Measurements from ENCODE around the gene SWAP70.
"Not testable (repeated sequence)": the region's sequence is repeated elsewhere in the genome, so short reads cannot be mapped to it uniquely, and the experiment has no call there.

SWAP70 gene

GRCh38 chr11:9692691-9693090 is 28.8 kb downstream of the SWAP70 start:
- DNase-seq (ENCODE audit: low read depth): no peak

- no peak for DNase-seq (ENCODE audit: low read depth)
These were observed 30.1 kb downstream of the SWAP70 start for GRCh38 chr11:9693801-9694553.

- DNase-seq (ENCODE audit: low read depth): not testable (repeated sequence)
These were observed 31.4 kb downstream of the SWAP70 start for GRCh38 chr11:9695228-9695627.

- no peak for DNase-seq (ENCODE audit: low read depth)
These were observed 33.9 kb downstream of the SWAP70 start for GRCh38 chr11:9697766-9698165.

DNA sequence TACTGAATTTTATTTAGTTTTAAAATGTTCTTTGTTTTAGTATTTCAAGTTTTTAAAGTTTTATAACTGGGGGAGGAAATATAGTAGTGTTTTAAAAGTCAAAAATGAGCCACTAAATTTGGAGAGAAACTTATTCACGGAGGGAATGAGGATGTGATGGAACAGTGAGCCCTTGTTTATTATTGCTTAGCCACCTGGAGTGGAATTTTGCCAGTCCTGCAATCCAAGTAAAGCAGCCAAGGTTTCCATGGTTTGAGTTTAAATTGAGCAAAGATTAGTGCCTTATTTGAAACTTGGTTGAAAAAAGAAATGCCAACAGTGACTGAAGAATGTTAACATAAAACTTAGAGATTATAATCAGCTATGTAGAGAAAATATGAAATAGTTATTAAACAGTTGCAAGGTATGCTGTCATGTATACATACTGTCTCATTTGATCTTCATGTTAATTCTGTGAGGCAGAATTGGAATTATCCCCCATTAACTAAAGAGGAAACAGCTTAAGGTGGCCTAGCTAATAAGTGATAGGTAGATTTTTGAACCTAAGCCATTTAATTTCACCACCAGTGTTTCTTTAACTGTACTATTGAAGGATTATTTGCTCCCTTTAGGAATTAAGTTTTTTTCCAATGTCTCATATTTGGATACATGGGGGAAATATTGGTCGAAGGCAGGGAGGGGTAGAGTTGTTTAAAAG is 36.4 kb downstream of the SWAP70 start:
- DNase-seq (ENCODE audit: low read depth): no peak

- DNase-seq (ENCODE audit: low read depth): no peak
These were observed 37.9 kb downstream of the SWAP70 start for GRCh38 chr11:9701799-9702198.

DNA sequence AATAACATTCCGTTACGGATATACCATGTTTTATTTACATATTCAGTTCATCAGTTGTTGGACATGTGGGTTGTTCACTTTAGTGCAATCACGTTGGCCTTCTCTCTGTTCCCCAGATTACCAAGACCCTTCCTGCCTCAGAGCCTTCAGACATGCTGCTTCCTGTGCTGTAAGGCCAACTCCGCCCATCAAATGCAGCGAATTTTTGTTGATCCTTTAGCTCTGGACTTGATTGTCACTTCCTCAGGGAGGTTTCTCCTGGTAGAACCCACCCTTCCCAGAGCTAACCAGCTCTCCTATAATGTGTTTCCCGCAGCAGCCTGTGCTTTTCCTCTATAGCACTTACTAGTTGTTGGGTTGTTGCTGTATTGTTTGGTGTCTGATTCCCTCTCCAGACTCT is 39.4 kb downstream of the SWAP70 start:
- no peak for DNase-seq (ENCODE audit: low read depth)

GRCh38 chr11:9704037-9704436 is 40.2 kb downstream of the SWAP70 start:
- DNase-seq (ENCODE audit: low read depth): no peak

DNA sequence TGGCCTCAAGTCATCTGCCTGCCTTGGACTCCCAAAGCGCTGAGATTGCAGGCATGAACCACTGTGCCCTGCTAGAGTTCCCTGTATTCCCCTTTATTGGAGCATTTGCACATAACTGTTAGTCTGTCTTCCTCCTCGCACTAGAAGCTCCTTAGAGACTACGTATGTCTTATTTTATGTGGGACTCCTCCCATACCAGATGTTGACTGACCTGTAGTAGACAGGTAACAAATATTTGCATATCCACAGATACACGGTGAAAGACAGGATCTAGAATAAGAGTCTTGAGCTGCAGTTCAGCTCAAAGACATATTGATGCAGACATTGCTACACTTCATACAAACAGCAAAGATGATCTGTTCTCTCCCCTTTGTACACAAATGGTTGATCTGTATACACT is 40.7 kb downstream of the SWAP70 start:
- DNase-seq (ENCODE audit: low read depth): no peak

GRCh38 chr11:9705361-9705760 is 41.5 kb downstream of the SWAP70 start:
- DNase-seq (ENCODE audit: low read depth): not testable (repeated sequence)

DNA sequence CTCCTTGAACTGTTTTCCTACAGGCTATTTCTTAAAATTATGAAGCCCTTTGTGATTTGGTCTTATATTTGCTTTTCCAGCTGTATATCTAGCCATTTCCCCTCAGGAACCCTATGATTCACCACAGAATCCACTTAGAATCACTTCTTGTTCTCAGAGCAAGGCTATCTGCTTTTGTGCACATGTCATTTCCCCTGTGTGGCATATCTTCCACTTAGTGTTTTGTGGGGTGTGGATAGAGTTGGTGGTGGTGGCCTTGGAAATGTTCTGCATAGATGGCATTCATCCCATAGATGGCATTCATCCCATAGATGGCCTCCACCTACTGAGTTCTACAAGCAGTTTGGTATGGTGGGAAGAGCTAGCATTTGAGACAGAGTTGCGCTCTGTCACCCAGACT is 44.7 kb downstream of the SWAP70 start:
- DNase-seq (ENCODE audit: low read depth): no peak

DNA sequence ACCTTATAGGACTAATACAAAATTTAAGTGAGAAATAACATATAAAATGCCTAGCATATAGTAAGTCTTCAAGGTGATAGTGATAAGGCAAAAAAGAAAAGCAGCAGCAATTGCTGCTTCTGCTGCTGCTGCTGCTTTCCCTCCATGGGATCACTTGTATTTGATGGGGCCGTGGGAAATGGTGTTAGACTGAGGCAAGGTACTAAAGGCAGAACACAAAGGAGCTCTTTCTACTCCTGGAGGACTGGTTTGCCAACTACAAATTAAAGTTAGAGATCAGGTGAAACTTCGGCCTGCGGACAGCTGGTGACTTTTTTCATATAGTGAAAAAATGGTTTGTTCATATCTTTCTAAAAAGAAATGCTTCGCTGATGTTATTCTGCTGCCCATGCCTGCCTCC is 46.3 kb downstream of the SWAP70 start:
- DNase-seq (ENCODE audit: low read depth): no peak

GRCh38 chr11:9710852-9711251 is 47.0 kb downstream of the SWAP70 start:
- no peak for DNase-seq (ENCODE audit: low read depth)

DNA sequence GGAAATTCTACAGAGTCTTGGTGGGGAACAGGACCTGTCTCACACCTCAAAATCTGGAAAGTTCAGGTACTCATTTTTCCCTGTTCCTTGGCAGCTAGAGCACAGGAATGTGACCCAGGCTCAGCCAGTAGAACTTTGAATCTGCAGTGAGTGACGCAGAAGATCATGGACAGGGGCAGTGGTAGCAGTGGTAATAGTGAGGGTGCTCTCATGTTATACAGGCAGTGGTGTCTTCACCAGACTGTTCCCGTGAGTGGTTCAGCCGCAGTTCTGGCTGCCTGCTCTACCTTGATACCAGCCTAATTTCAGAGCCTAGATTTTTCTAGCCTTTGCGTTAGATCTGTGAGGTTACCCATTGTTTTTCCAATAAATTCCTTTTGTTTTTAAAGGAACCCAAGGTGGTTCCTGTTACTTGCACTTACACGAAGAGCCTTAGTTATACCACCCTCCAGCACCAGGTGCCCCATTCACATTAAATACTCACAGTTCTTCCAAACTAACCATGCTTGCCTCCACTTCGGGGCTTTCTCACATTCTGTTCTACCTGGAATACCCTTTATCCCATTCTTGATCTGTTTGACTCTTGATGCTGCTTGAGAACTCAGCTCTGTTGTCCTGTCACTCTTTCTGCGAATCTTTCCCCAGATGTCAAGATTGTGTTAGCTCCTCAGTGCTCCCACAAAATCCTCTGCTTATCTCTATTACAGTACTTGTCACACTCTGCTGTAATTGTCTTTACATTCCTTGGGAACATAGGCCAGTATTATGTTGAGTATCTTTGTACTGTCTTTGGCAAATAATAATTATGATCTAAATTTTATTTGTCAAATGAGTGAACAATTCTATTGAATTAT is 47.8 kb downstream of the SWAP70 start:
- no peak for DNase-seq (ENCODE audit: low read depth)

GRCh38 chr11:9714272-9714940 is 50.5 kb downstream of the SWAP70 start:
- no peak for DNase-seq (ENCODE audit: low read depth)

DNA sequence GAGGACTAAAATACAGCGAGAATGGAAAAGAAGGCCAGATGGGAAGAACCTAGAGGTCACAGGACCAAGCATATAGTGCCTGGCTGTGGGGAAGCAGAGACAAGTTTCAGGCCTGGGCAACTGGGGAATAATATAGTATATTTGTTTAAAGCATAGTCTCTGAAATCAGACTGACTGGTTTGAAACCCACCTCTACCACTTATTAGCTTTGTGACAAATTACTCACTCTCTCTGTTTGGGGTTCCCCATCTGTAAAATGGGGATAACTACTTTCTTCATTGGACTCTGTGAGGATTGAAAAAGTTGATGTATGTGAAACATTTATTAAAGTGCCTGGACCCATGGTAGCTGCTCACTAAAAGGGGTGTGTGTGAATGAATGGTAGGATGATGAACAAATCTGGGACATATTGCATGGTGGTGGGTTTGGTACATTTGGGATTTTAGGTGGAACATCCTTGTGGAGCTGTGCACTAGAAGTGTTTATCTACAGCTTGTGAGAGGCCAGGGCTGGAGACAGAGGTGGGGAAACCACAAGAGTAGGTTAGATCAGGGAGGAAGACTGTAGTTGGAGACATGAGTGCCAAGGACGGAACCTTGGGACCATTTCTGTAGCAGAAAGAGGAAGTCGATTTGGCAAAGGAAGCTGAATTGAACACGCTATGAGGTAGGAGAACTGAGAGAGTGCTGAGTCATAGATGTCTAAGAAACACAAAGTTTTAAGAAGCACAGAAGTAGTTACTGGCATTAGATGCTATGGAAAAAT is 52.6 kb downstream of the SWAP70 start:
- DNase-seq (ENCODE audit: low read depth): no peak

DNA sequence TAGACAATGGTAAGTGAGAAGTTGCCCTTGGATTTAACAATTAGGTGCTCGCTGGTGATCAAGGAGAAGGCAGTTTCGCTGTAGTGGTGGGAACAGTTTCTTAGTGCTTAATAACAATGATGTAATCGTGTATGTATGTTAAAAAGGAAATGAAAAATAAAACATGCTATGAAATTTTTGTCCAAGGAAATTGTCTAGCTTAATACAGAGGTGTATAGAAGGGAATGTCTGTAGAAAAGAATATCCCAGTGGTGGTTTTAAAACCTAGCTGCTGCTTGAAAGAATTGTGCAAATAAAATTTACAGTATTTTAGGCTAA is 53.1 kb downstream of the SWAP70 start:
- DNase-seq (ENCODE audit: low read depth): no peak

DNA sequence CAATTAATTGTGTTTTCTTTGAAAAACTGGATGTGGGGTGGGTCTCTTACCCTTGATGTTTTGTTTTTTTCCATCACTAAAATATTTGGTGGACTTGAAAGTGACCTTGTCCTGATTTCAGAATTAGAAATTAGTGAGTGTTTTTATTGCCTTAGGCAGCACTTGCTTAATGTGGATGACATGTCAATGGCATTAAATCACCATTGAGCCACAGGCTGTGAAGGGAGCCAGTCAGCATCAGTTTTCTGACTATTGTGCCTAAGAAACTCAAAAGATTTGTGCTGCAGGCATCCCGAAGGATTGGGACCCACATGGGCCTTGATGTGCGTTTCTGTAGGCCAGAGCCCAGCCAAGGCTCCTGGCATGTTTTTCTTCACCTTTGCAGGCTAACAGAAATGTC is 53.8 kb downstream of the SWAP70 start:
- no peak for DNase-seq (ENCODE audit: low read depth)

GRCh38 chr11:9718147-9718546 is 54.3 kb downstream of the SWAP70 start:
- no peak for DNase-seq (ENCODE audit: low read depth)

- DNase-seq (ENCODE audit: low read depth): no peak
These were observed 55.9 kb downstream of the SWAP70 start for GRCh38 chr11:9719566-9720289.

DNA sequence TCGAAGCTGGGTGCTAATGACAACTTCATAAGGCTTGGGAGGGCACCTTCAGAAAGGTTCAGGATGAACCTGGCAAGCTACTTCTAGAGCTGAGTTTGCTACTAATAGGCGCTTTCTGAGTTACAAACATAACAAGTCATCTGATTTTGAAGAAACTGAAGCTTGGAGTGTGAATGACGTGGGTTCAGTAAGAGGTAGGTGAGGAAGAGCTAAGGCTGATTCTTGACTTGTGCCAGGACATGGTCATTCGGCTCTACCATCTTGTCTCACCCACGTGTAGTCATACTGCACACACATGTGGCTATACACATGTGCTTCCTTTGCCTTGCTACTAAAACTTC is 56.4 kb downstream of the SWAP70 start:
- DNase-seq (ENCODE audit: low read depth): no peak
